ENCODE results near the gene LYPLAL1. TPM values are rescaled to one million over a fixed set of nuclear protein-coding genes. Genes with fewer than 3 reads are reported as not detected.

Gene LYPLAL1
- total RNA-seq, 1 donor from 2014 or later, result 35.4 TPM

- Histone ChIP-seq H3K27me3 (no peaks in the 10 kb centered on the region), H3K36me3 (no peaks in the 10 kb centered on the region), H3K27ac (no peak overlapping the region), H3K4me3 (no peak overlapping the region), H3K9me3 (ENCODE audit: low read depth) (no peaks in the 10 kb centered on the region), H3F3A (ENCODE audit: low read depth) (no peaks in the 10 kb centered on the region), H3K4me2 (no peak overlapping the region), H4K20me1 (ENCODE audit: low read depth) (no peaks in the 10 kb centered on the region), H3K4me1 (no peaks in the 10 kb centered on the region), H3K9ac (no peak overlapping the region), H3K79me2 (ENCODE audit: low read depth) (no peaks in the 10 kb centered on the region), H2AFZ (replicated peaks) (no peak overlapping the region)
- H3K27ac Mint-ChIP-seq, result no peak overlapping the region
- H3K4me1 Mint-ChIP-seq, result no peaks in the 10 kb centered on the region
- no peaks in the 10 kb centered on the region for H3K27me3 Mint-ChIP-seq (ENCODE audit: insufficient read depth, low read depth)
- TF ChIP-seq CTCF (IDR thresholded peaks at IDR 0.05), result no peak
- TF ChIP-seq EZH2 (IDR thresholded peaks at IDR 0.05), result no peak
- TF ChIP-seq EZH2phosphoT487 (IDR thresholded peaks at IDR 0.05), result no peak
- no peak overlapping the region for H3K4me3 Mint-ChIP-seq
- no peaks in the 10 kb centered on the region for H3K9me3 Mint-ChIP-seq
- peaks cover 8% of the 10 kb centered on the region for H3K36me3 Mint-ChIP-seq
- DNase-seq (ENCODE audit: low spot score), result no peak
Observed at GRCh38 chr1:219202567-219202966, 28.9 kb downstream of the LYPLAL1 start.

- no peaks in the 10 kb centered on the region for H4K20me1 ChIP-seq (ENCODE audit: low read depth)
- H3K27ac ChIP-seq, result no peak overlapping the region
- H3K27ac Mint-ChIP-seq, result no peak overlapping the region
- H3K4me1 ChIP-seq, result no peaks in the 10 kb centered on the region
- no peak overlapping the region for H3K9ac ChIP-seq
- no peaks in the 10 kb centered on the region for H3K36me3 ChIP-seq
- H3K4me3 Mint-ChIP-seq, result no peak overlapping the region
- no peaks in the 10 kb centered on the region for H3K79me2 ChIP-seq (ENCODE audit: low read depth)
- no peak overlapping the region for H2AFZ ChIP-seq (replicated peaks)
- H3K9me3 ChIP-seq (ENCODE audit: low read depth), result no peaks in the 10 kb centered on the region
- no peak for DNase-seq (ENCODE audit: low spot score)
- no peaks in the 10 kb centered on the region for H3K9me3 Mint-ChIP-seq
- no peak overlapping the region for H3K4me2 ChIP-seq
- no peaks in the 10 kb centered on the region for H3K27me3 ChIP-seq
- H3K4me3 ChIP-seq, result no peak overlapping the region
- no peaks in the 10 kb centered on the region for H3F3A ChIP-seq (ENCODE audit: low read depth)
- H3K27me3 Mint-ChIP-seq (ENCODE audit: insufficient read depth, low read depth), result no peaks in the 10 kb centered on the region
- peaks cover under 1% of the 10 kb centered on the region for H3K36me3 Mint-ChIP-seq
- TF ChIP-seq EZH2phosphoT487 (IDR thresholded peaks at IDR 0.05) (no peak), EZH2 (IDR thresholded peaks at IDR 0.05) (no peak), CTCF (IDR thresholded peaks at IDR 0.05) (no peak)
- no peaks in the 10 kb centered on the region for H3K4me1 Mint-ChIP-seq
Observed at GRCh38 chr1:219206350-219206749, 32.7 kb downstream of the LYPLAL1 start.

GRCh38 chr1:219209578-219209977 is 35.9 kb downstream of the LYPLAL1 start:
- Mint-ChIP-seq H3K27me3 (ENCODE audit: insufficient read depth, low read depth) (no peaks in the 10 kb centered on the region), H3K4me3 (no peak overlapping the region), H3K4me1 (no peaks in the 10 kb centered on the region), H3K9me3 (no peaks in the 10 kb centered on the region), H3K27ac (no peak overlapping the region), H3K36me3 (peaks cover 2% of the 10 kb centered on the region)
- H3F3A ChIP-seq (ENCODE audit: low read depth), result no peaks in the 10 kb centered on the region
- H3K4me2 ChIP-seq, result no peak overlapping the region
- no peaks in the 10 kb centered on the region for H4K20me1 ChIP-seq (ENCODE audit: low read depth)
- no peak for DNase-seq (ENCODE audit: low spot score)
- H3K27me3 ChIP-seq, result no peaks in the 10 kb centered on the region
- no peaks in the 10 kb centered on the region for H3K4me1 ChIP-seq
- H3K9me3 ChIP-seq (ENCODE audit: low read depth), result no peaks in the 10 kb centered on the region
- no peak overlapping the region for H3K4me3 ChIP-seq
- H3K79me2 ChIP-seq (ENCODE audit: low read depth), result no peaks in the 10 kb centered on the region
- no peak overlapping the region for H3K9ac ChIP-seq
- H3K36me3 ChIP-seq, result no peaks in the 10 kb centered on the region
- H2AFZ ChIP-seq (replicated peaks), result no peak overlapping the region
- no peak for TF ChIP-seq EZH2 (IDR thresholded peaks at IDR 0.05)
- TF ChIP-seq EZH2phosphoT487 (IDR thresholded peaks at IDR 0.05), result no peak
- TF ChIP-seq CTCF (IDR thresholded peaks at IDR 0.05), result no peak
- no peak overlapping the region for H3K27ac ChIP-seq

Data from neural progenitor cell (in vitro differentiated cells).